Activated T-cell treated with anti-CD3 and anti-CD28 coated beads, Interleukin-2, amount 50 U/mL, for 48 hours (primary cell): ENCODE data around the gene ATP8A2.

Source experiments
- DNase-seq, 2 experiments: peaks; one replicate each; pipeline ENCODE4 v3.0.0-alpha.2; 2020

The ATP8A2 gene

DNA sequence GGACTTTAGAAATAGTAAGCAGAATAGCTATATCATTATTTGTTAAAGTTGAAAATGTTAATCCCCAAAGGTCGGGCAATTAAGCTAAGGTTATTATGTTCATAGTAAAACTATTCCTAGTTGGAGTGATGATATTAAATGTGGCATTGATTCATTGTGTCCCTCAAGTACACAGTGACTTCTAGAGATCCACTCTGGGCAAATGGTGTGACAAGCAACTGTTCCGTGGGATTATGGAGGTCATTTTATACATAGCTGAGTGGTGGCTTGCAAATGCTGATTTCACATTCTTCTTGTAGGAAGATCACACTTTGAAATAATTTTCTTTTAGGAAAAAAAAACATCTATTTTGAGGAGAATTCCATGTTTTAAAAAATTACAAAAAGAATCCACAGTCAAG lies 317.8 kb downstream of the ATP8A2 start:
- no peak for DNase-seq

DNA sequence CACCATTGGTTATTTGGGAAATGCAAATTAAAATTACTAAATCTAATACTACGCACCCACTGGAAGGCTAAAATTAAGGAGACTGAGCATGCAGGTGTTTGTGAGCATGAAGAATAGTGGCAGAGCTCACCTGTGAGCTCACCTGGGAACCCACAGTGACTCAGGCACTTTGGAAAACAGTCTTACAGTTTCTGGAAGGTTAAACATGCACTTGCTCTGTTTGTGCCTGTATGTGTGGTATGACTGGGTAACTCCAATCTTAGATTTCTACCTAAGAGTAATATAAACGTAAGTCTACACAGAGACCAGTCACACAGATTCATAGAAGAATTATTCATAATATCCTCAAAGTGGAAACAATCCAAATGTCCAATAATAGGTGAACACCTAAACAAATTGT lies 318.8 kb downstream of the ATP8A2 start:
- no peak for DNase-seq

DNA sequence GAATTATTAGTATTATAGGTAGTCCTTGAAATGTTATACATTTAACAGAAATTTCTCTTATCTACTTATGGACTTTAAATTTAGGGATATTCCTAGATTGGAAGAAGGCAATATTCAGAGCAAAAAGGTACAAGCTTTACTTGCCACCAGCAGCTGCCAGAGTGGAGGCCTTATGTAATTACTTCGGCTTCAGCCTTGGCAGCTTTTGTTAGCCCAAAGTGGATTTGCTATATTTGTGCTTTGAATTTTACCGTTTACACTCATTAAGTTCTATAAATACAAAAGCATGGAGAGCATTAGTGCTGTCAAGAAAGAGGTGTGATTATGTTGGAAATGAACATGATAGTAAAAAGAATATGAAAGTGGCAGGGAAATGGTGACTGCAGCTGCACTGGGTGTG lies 319.9 kb downstream of the ATP8A2 start:
- no peak for DNase-seq

- DNase-seq, result no peak
Measured at GRCh38 chr13:25692099-25692498, 320.3 kb downstream of the ATP8A2 start.

- DNase-seq, result no peak
Measured at GRCh38 chr13:25699056-25699455, 327.3 kb downstream of the ATP8A2 start.

DNA sequence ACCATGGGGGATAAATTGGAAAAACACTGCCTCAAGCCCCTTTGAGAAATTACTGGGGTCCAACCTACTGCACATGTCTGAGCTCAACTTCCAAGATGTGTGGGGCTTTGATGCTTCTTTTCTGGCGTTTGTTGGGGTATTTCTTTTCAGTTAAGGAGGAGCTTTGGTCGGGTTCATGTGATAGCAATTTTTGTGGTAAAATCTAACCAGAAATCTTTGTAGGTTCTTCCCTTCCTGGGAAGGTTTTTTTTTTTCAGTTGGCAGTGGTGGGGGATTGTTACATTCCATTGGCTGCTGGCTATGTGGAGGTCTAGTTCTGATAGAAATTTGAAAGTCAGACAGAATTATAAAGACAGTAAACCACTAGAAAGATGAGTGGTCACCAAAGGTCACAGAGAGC lies 327.8 kb downstream of the ATP8A2 start:
- no peak for DNase-seq

DNA sequence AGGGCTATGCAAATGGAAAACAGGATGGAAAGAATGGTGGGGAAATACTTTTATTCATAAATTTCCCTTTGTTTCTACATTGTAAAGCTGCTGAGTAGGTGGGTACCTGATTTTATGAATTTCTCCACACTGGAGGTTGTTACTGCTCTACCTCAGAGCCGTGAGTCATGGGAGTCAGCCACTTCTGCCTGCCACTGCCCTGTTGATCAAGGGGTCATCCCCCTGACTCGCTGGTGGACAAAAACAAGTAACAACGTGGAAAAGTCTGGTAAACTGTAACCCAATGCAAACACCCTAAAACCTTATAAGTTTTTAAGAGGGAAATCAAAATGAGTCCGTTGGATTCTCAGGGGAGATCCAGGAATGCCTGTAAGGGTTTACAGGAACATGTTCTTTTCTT lies 329.5 kb downstream of the ATP8A2 start:
- DNase-seq, result no peak

- no peak for DNase-seq
Measured at GRCh38 chr13:25702386-25702785, 330.6 kb downstream of the ATP8A2 start.

GRCh38 chr13:25707726-25708125 lies 336.0 kb downstream of the ATP8A2 start:
- DNase-seq, result no peak

- no peak for DNase-seq
Measured at GRCh38 chr13:25708268-25708667, 336.5 kb downstream of the ATP8A2 start.

- DNase-seq, result no peak
Measured at GRCh38 chr13:25709088-25709487, 337.3 kb downstream of the ATP8A2 start.

DNA sequence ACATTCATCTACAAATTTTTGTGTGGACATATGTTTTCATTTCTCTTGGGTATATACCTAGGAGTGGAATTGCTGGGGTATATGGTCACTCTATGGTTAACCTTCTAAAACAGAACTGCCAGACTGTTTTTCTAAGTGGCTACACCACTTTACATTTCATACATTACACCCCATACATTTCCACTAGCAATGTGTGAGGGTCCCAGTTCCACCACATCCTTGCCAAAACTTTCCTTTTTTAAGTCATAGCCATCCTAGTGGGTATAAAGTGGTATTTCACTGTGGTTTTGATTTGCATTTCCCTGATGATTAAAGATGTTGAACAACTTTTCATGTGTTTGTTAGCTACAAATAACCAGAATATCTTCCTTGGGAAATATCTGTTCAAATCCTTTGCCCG lies 344.0 kb downstream of the ATP8A2 start:
- DNase-seq, result no peak

DNA sequence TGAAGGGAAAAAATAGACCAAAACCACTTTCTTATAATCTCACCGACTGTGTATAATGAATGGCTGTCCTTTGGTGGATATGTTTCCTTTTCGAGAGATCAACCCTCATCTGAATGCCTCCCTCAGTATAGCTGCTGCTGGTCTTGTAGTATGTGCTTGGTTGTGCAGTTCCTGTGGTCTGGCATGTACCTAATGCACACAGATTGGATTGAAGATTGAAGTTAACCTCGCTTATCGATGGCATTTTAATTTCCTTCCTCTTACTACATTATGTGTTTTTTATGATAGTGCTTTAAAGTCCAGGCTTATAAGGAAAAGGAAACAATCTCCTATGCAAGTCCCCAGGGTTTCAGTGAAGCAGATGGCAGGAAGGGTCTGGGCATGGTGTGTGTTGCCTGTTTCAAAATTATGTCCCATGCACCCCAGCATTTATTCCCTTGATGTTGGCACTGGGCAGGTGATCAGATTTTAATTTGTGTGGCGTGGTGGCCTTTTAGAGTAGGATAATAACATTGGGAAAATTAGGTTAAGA lies 346.0 kb downstream of the ATP8A2 start:
- DNase-seq, result no peak

DNA sequence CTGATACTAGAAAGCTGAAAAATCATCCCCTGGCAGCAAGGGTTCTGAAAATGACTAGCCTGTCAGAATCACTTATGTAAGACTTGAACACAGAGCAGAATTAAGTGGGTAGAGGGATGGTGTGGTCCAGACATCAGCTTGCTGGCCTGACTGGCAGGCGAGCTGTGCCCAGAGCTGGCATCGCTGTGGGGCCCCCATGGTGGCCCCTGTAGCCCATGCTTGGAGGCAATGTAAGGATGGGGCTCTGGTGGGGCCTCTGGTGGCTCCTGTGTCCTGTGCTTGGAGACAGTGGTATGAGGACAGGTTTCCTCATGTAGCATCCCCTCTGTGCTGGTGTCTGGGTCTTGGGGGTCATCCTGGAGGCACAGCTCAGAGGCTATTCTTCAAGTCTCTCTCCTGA lies 347.9 kb downstream of the ATP8A2 start:
- DNase-seq, result no peak

- no peak for DNase-seq
Measured at GRCh38 chr13:25722893-25723292, 351.1 kb downstream of the ATP8A2 start.

- DNase-seq, result no peak
Measured at GRCh38 chr13:25725104-25725503, 353.3 kb downstream of the ATP8A2 start.

- DNase-seq, result no peak
Measured at GRCh38 chr13:25727250-25727649, 355.5 kb downstream of the ATP8A2 start.

DNA sequence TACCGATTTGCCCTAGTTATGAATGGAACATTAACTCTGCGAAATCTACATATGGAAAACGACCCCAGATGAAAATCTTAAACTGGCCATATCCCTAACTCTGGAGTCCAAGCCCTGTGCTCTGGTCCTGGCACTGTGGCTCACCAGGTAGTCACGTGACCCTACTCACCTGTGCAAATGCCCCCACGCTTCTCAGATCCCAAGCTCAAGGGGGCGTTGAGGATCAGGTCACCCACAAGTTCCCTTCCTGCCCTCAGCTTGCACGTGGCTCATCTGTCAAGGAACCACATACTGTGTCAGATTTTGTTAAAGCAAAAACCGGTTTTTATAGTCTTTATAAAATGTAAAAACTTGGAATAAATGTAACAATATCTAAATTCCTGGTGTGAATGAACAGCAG lies 356.0 kb downstream of the ATP8A2 start:
- DNase-seq, result no peak

GRCh38 chr13:25729201-25729600 lies 357.4 kb downstream of the ATP8A2 start:
- no peak for DNase-seq

GRCh38 chr13:25731037-25731436 lies 359.3 kb downstream of the ATP8A2 start:
- no peak for DNase-seq

DNA sequence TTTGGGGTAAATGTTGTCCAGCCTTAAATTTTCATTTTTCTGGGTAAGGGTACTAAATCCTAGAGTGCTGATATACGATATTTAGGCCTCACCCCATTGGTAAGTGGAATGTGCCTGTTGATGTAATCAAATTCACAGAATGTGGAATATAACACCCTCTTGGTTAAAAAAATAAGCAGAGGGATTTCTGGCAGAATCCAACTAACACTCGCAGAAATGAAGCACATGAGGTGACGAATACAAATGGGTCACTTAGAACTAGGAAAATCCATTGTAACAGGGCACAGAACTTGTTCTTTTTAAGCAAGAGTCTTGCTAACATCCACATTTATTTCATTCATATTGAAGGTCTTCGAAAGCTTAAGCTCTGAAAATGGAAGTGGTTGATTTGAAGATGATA lies 359.8 kb downstream of the ATP8A2 start:
- DNase-seq, result no peak

DNA sequence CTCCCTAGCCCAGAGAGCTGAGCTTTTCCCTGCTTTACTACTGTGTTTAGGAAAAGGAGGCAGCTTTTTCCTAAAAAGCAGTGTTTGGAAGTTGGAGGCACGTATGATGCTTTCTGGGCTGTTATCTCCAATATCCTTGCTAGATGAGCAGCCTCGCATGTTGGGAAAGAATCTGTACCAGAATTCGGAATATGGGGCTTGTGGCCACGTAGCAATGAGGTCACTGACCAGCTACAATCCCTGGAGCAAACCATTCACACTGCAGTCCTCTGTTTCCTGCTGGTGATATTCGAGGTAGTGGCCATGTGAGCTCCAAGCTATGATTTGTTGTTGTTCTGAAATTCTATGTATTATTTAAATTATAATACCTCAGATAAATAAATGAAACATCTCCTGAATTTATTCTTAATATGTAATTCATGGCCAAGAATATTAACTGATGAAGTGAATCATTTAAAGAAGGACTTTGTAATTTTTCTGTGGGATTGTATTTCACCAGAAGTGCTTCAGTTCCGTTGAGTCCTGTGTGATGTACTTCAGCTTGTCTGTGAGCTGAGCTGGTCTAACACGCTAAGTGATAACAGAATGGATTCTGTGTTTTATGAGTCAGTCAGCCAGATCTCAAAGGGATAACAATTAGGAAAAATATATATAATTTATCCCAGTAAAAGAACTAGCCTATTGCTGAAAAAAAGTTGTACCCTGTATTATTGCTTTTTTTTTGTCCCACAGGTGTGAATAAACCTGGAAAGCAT lies 360.5 kb downstream of the ATP8A2 start:
- DNase-seq, result no peak

GRCh38 chr13:25733001-25733491 lies 361.3 kb downstream of the ATP8A2 start:
- DNase-seq, result no peak

DNA sequence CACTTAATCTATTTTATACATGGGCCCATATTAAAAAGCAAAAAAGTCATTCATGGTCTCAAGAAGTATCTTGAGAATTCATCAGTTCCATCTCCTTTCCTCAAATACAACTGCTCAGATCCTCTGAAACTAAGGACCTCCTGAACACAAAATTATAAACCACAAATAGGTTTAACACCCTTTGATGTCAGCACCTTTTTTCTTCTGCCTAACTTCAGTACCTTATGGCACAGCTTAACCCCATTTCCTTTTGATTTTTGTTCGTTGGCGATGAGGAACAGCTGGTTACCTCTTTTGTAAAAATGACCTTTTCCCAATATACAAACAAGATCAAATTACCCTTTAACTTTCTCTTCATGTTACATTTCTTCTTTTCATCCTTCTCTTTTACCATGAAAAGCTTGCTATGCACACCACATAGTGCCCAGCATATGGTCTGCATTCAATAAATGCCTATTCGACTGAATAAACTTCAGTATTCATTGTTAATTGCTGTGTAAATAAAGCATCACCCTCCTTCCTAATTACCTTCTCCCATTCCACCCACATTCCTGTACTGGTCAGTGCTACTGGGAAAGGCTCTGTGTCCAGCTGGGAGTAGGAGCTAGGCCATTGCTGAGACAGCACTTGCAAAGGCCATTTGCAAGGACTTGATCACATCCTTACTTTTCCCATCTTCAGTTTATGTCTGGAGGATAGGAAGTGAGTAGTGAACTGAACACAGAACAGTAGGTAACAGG lies 362.1 kb downstream of the ATP8A2 start:
- DNase-seq, result no peak
